H1 (cell line): ENCODE measurements around the gene RNF157. TPM values are rescaled to one million over a fixed set of nuclear protein-coding genes. Genes with fewer than 3 reads are reported as not detected.

Source experiments
- CHD2 ChIP-seq: IDR thresholded peaks from 2 replicates; pipeline ENCODE4 v1.6.1; 2012; ENCODE audit warnings: low read length, improper control_type of control experiment
- JUN ChIP-seq: IDR thresholded peaks from 2 replicates; pipeline ENCODE4 v1.6.1; 2011; ENCODE audit warnings: low read depth, mild to moderate bottlenecking, improper control_type of control experiment, low read length
- SAP30 ChIP-seq: fragments of 300-600 bp; sonication (generic); IDR thresholded peaks from 2 replicates; pipeline ENCODE4 v1.7.1; 2012; ENCODE audit warnings: low read length, moderate library complexity, mild to moderate bottlenecking, inconsistent platforms; ENCODE audit not compliant: insufficient read depth, insufficient replicate concordance
- SIRT6 ChIP-seq: IDR thresholded peaks from one replicate; pipeline ENCODE4 v1.7.1; 2012; ENCODE audit warnings: low read length, inconsistent platforms
- polyA plus RNA-seq, 7 experiments: library from polyadenylated mRNA; depleted of rRNA in 3 of 7; stranded (reverse) in 5 of 7; unstranded in 2 of 7; fragments of >200 nt in 5 of 7; fragments of 200-250 nt in 2 of 7; gene quantifications; 1 replicate in 5 of 7; 2 replicates in 1 of 7; 4 replicates in 1 of 7; pipeline versions ENCODE4 v1.2.1 to v1.2.3, GENCODE V29; 2011 to 2013; ENCODE audit warnings: missing spikeins in 2 of 7, mixed read lengths in 2 of 7
- total RNA-seq: library from RNA; stranded (reverse); fragmentation: NEBNext Ultra II Directional; extraction: Animal tissue kit (Norgen Biotek cat#: 25700); gene quantifications from 2 replicates; pipeline ENCODE4 v1.2.1, GENCODE V29; 2021

RNF157 gene
- total and polyA plus RNA-seq, 2 of the 8 experiments (the other 6 are each of a cell fraction or from before 2014, with no cell fraction given): 13.4 to 16.7 TPM

DNA sequence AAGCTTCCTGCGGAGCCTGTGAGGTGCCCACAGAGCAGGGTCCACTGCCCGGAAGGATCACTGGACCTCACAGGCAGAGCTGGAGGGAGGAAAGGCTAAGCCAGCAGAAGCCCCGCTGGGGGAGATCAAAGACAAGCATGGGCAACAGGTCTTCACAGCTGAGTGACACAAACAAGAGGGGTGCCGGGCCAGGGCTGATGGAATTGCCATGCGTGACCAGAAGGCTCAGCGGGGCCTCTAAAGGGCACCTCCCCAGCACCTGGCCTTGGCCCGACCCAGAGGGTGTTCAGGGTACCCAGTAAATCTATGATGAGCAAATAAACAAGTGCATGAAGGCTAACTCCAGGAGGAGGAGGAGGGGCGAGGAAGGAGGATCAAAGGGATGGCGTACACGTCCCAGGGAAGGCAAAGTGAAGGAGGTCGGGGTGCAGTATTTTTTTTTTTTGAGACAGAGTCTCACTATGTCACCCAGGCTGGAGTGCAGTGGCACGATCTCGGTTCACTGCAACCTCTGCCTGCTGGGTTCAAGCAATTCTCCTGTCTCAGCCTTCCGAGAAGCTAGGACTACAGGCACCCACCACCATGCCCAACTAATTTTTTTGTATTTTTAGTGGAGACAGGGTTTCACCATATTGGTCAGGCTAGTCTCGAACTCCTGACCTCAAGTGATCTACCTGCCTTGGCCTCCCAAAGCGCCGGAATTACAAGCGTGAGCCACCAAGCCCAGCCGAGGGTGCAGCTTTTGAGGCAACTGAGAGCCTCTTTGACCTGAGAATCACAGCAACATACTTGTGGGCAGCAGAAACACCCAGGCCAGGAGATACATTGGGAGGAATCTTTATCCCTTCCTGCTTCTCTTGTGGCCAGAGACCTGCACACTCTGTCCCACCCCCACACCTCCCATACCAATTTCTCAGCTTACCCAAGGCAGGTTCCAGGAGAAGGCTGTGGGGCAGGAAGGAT, 120.6 kb downstream of the RNF157 start (continued):
- TF ChIP-seq SAP30: no peak
- TF ChIP-seq JUN: no peak
- no peak for TF ChIP-seq CHD2
- TF ChIP-seq SIRT6: no peak
